Uterus (tissue), 2 donors: ENCODE results near the gene GFAP.

Experiments used
- POLR2A ChIP-seq, 2 donors: fragments of 450-650 bp; IDR thresholded peaks; one replicate each; pipeline ENCODE4 v1.6.1; 2016; ENCODE audit warnings: antibody characterized with exemption in 2 of 2, mild to moderate bottlenecking in 1 of 2, moderate library complexity in 1 of 2
- TF ChIP-seq, protein P1 (sequence below), 4 experiments: fragments of 200-600 bp in 2 of 4; fragments of 450-650 bp in 2 of 4; sonication (generic) in 2 of 4; IDR thresholded peaks; one replicate each; pipeline ENCODE4 v1.5.1; 2016 to 2019; ENCODE audit warnings: antibody characterized with exemption in 4 of 4, mild to moderate bottlenecking in 2 of 4, moderate library complexity in 1 of 4

DNA sequence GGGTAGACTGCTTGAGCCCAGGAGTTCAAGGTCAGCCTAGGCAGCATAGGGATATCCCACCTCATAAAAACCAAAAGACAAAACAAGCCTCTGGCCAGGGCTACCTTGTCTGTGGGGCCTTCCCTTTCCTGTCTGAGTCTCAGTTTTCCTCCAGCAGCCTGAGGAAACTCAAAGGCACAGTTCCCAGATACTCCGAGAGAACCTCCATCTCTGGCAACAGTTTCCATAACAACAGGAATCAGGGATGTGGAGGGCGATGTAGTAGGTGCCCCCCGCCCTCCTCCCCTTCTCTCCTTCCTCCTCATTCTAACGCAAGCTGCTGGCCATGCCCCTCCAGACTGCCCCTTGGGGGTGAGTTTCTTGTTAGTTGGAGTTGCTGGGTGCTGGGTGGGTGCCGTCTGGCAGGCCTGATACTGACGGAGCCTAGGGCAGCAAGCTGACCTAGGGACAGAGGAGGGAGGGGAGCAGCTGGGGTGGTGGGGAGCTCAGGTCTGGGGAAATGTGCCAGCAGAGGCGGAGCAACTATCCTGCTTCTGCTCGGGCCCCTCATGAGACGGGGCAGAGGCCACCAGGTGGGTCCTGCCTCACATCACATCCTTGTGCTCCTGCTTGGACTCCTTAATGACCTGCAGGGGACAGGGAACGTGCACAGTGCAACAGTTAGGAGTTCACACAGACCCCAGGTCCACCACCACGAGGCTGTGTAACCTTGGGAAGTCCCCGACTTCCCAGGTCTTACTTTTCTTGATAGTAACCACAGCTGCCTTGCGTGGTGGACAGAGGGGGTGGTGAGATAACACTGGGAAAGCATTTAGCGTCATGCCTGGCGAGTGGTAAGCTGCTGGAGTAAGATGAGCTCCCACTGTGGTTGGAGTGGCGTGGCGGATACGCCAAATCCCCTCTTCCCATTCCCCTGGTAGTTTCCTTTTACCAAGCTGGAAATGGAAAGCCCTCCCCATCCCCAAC, 8.3 kb downstream of the GFAP start:
- TF ChIP-seq, protein P1, sequence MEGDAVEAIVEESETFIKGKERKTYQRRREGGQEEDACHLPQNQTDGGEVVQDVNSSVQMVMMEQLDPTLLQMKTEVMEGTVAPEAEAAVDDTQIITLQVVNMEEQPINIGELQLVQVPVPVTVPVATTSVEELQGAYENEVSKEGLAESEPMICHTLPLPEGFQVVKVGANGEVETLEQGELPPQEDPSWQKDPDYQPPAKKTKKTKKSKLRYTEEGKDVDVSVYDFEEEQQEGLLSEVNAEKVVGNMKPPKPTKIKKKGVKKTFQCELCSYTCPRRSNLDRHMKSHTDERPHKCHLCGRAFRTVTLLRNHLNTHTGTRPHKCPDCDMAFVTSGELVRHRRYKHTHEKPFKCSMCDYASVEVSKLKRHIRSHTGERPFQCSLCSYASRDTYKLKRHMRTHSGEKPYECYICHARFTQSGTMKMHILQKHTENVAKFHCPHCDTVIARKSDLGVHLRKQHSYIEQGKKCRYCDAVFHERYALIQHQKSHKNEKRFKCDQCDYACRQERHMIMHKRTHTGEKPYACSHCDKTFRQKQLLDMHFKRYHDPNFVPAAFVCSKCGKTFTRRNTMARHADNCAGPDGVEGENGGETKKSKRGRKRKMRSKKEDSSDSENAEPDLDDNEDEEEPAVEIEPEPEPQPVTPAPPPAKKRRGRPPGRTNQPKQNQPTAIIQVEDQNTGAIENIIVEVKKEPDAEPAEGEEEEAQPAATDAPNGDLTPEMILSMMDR (IDR thresholded peaks at IDR 0.05): no peak
- TF ChIP-seq POLR2A (IDR thresholded peaks at IDR 0.05): no peak
